ENCODE results near the gene KCNAB2.

DNA sequence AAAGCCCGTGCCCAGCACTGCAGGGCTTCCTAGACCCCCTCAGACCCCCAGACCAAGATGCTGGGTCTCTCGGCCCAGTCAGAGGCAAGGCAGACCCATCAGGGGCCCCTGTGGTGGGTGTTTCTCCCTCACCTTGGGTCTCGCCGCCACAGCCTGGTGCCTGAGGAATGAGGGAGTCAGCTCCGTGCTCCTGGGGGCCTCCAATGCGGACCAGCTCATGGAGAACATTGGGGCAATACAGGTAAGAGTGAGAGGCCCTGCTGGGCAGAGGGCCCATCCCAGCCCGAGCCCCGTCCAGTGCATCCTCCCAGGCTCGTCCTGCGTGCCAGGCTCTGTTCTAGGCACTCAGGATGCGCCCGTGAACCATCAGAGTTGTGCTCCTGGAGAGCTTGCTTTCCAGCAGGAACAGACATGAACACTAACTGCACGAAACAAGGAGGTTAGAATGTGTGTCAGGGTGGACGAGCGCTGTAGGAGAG is 51.5 kb downstream of the KCNAB2 start:
- TF ChIP-seq CTCF (IDR thresholded peaks at IDR 0.05) (no peak), POLR2A (IDR thresholded peaks at IDR 0.05) (no peak)

Data from Peyer's patch (tissue), 4 donors.